Esophagus muscularis mucosa (tissue), 4 donors: ENCODE results near the gene SS18L1. TPM values are rescaled to one million over a fixed set of nuclear protein-coding genes. Genes with fewer than 3 reads are reported as not detected.

Source experiments
- DNase-seq: peaks from one replicate; pipeline ENCODE4 v3.0.0-alpha.2; 2017; ENCODE audit errors: extremely low spot score
- H3K27ac ChIP-seq, 4 donors: fragments of 200-600 bp; sonication (generic); replicated peaks in 1 of 4; 1 replicate in 3 of 4; 2 replicates in 1 of 4; pipeline ENCODE4 v1.5.1; 2016 to 2019; ENCODE audit warnings: mild to moderate bottlenecking in 1 of 4
- H3K27me3 ChIP-seq, 4 donors: fragments of 200-600 bp; sonication (generic); one replicate each; pipeline versions ENCODE4 v1.5.1 to v1.6.0; 2016 to 2019
- H3K36me3 ChIP-seq, 4 donors: fragments of 200-600 bp; sonication (generic); one replicate each; pipeline ENCODE4 v1.5.1; 2016 to 2019
- H3K4me1 ChIP-seq, 4 donors: fragments of 200-600 bp; sonication (generic); one replicate each; pipeline ENCODE4 v1.5.1; 2016 to 2019
- H3K4me3 ChIP-seq, 4 donors: fragments of 200-600 bp; sonication (generic); 1 replicate in 2 of 4; 2 replicates in 2 of 4; pipeline ENCODE4 v1.5.1; 2016 to 2019; ENCODE audit warnings: mild to moderate bottlenecking in 4 of 4, moderate library complexity in 1 of 4
- H3K9me3 ChIP-seq, 4 donors: fragments of 200-600 bp; sonication (generic); 1 replicate in 3 of 4; 2 replicates in 1 of 4; pipeline ENCODE4 v1.5.1; 2016 to 2019
- CTCF ChIP-seq, 3 experiments: fragments of 200-600 bp in 2 of 3; fragments of 450-650 bp in 1 of 3; sonication (generic) in 2 of 3; IDR thresholded peaks; one replicate each; pipeline ENCODE4 v1.5.1; 2017 to 2019; ENCODE audit warnings: antibody characterized with exemption in 3 of 3, mild to moderate bottlenecking in 2 of 3, moderate library complexity in 1 of 3
- EP300 ChIP-seq: sonication (generic); formaldehyde crosslinking; IDR thresholded peaks from one replicate; pipeline ENCODE4 v1.6.1; 2017; ENCODE audit warnings: antibody characterized with exemption
- POLR2A ChIP-seq: fragments of 450-650 bp; IDR thresholded peaks from one replicate; pipeline ENCODE4 v1.6.1; 2017; ENCODE audit warnings: antibody characterized with exemption, moderate library complexity, mild to moderate bottlenecking, low read depth
- POLR2AphosphoS5 ChIP-seq, 2 donors: sonication (generic); formaldehyde crosslinking; IDR thresholded peaks; one replicate each; pipeline ENCODE4 v1.6.1; 2017; ENCODE audit warnings: antibody characterized with exemption in 2 of 2
- WGBS: methylation state at CpG from one replicate; pipeline ENCODE4 v1.1.5; 2018; 5-methylcytosine and 5-hydroxymethylcytosine counted together
- intact Hi-C: fragments of 100-400 bp; cut with DNase I; formaldehyde crosslinking; loops from one replicate; pipeline ENCODE4 v1.15.1; 2023
- total RNA-seq, 4 donors: library from RNA; depleted of rRNA; stranded (reverse); fragments of >200 nt; gene quantifications; one replicate each; pipeline versions ENCODE4 v1.1.0 to v1.2.1, GENCODE V29; 2016

The SS18L1 gene
- total RNA-seq, 4 donors from 2014 or later: 9.1 to 13.3 (median 10.8) TPM

- Histone ChIP-seq H3K4me3 (no peak overlapping the region), H3K9me3 (no peaks in the 10 kb centered on the region), H3K4me1 (peaks cover 17 to 38% (median 28%) of the 10 kb centered on the region in 4 donors), H3K36me3 (peaks cover 0 to 34% (median 26%) of the 10 kb centered on the region in 4 donors), H3K27ac (peak overlapping the region in 1 of 4 donors; percentile 1), H3K27me3 (no peaks in the 10 kb centered on the region)
- 77% methylated on average over 13 of the region's 13 CpGs for WGBS
- intact Hi-C loops: no loop called here
- TF ChIP-seq CTCF (IDR thresholded peaks at IDR 0.05) (no peak), POLR2AphosphoS5 (IDR thresholded peaks at IDR 0.05) (no peak), POLR2A (no peak), EP300 (no peak)
- DNase-seq: no peak
Measured at GRCh38 chr20:62186887-62187866, 43.6 kb downstream of the SS18L1 start.

DNA sequence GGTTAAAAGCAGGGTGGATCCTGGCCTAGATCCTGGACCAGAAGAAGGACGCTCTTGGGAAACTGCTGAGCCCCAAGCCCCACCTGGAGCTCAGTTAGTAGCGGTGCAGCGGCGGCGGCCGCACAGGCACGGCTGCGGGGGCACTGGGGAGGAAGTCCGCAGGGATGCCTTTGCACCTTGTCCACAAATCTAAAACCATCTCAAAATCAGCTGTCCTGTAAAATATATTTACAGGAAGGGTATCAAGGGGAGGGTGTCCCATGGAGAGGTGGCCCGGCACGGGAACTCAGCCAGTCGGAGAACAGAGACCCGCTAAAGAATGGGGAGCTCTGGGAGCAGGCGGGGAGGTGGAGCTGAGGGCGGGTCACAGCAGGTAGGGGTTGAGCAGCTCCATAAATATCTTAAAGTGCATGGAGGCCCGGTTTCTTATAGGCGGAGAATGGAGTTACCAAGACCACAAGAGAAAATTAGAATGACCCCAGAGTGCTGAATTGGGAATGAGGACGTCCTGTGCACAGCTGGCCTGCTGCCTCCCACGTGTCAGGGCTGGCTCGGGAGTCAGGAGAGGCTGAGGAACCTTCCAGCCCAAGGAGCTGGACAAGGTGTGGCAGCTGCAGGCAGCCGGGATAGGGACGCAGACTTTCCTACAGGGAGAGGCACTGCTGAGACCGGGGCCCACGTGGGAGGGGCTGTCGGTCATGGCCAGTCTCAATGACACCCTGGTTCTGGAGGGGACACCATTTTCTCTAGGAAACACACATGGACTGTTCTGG is 47.3 kb downstream of the SS18L1 start:
- TF ChIP-seq EP300 (no peak), POLR2AphosphoS5 (IDR thresholded peaks at IDR 0.05) (no peak), POLR2A (no peak), CTCF (IDR thresholded peaks at IDR 0.05) (no peak)
- H3K27ac ChIP-seq: no peak overlapping the region
- intact Hi-C loops: no loop called here
- H3K36me3 ChIP-seq: peaks cover 4 to 68% (median 42%) of the 10 kb centered on the region in 4 donors
- 81% methylated on average over 25 of the region's 25 CpGs for WGBS
- peaks cover 0 to 12% (median 8%) of the 10 kb centered on the region in 4 donors for H3K4me1 ChIP-seq
- no peak overlapping the region for H3K4me3 ChIP-seq
- no peaks in the 10 kb centered on the region for H3K9me3 ChIP-seq
- no peak for DNase-seq
- H3K27me3 ChIP-seq: no peaks in the 10 kb centered on the region

GRCh38 chr20:62191781-62192559 is 48.4 kb downstream of the SS18L1 start:
- Histone ChIP-seq H3K4me1 (peaks cover 0 to 8% (median 6%) of the 10 kb centered on the region in 4 donors), H3K4me3 (no peak overlapping the region), H3K9me3 (no peaks in the 10 kb centered on the region), H3K27me3 (no peaks in the 10 kb centered on the region), H3K36me3 (peaks cover 4 to 79% (median 53%) of the 10 kb centered on the region in 4 donors), H3K27ac (no peak overlapping the region)
- intact Hi-C loops: no loop called here
- DNase-seq: no peak
- TF ChIP-seq POLR2AphosphoS5 (IDR thresholded peaks at IDR 0.05) (no peak), POLR2A (no peak), EP300 (no peak)
- 91% methylated on average over 9 of the region's 14 CpGs for WGBS

GRCh38 chr20:62192635-62193034 is 49.1 kb downstream of the SS18L1 start:
- Histone ChIP-seq H3K9me3 (no peaks in the 10 kb centered on the region), H3K4me3 (no peak overlapping the region), H3K36me3 (peaks cover 4 to 86% (median 59%) of the 10 kb centered on the region in 4 donors), H3K27ac (no peak overlapping the region), H3K4me1 (peaks cover 0 to 5% (median under 1%) of the 10 kb centered on the region in 4 donors), H3K27me3 (no peaks in the 10 kb centered on the region)
- intact Hi-C loops: no loop called here
- DNase-seq: no peak
- TF ChIP-seq POLR2AphosphoS5 (IDR thresholded peaks at IDR 0.05): no peak
- TF ChIP-seq EP300: no peak
- no peak for TF ChIP-seq POLR2A
- no peak for TF ChIP-seq CTCF (IDR thresholded peaks at IDR 0.05)
- whole genome bisulfite sequencing: 77% methylated on average over 10 of the region's 10 CpGs
